ENCODE results near the gene GPC4.

DNA sequence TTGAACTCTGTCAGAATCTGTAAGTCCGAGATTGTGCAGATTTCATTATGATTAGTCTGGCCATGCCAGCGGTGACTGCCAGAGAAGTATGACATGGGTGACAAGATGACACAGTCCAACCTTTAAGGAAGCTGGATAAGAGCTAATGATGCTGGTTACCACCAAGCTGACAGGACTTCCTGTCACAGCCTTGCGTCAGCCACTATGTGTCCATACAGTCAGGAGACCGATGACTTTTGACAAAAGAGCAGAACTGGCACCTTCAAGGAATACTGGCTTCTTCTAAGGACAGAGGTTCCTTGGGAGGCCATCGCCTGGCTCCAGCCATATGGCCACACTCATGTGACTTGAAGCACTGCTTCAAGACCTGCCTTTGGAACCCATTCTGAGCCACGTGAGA is 129.9 kb downstream of the GPC4 start:
- TF ChIP-seq GATA3 (IDR thresholded peaks at IDR 0.05; ENCODE audit: low read depth, low read length) = no peak
- no peak for TF ChIP-seq GATA2 (IDR thresholded peaks at IDR 0.05; ENCODE audit: low read depth, low read length)

Data from SH-SY5Y (cell line).